NCI-H446 treated with DMSO at 0.1 percent for 48 hours (cell line): Measurements from ENCODE around the gene MIOS.
"Not testable (repeated sequence)": the region's sequence is repeated elsewhere in the genome, so short reads cannot be mapped to it uniquely, and the experiment has no call there.

ENCODE experiments used
- DNase-seq: peaks from one replicate; lab custom pipeline; 2025; lab: John Stamatoyannopoulos, UW

MIOS gene

DNA sequence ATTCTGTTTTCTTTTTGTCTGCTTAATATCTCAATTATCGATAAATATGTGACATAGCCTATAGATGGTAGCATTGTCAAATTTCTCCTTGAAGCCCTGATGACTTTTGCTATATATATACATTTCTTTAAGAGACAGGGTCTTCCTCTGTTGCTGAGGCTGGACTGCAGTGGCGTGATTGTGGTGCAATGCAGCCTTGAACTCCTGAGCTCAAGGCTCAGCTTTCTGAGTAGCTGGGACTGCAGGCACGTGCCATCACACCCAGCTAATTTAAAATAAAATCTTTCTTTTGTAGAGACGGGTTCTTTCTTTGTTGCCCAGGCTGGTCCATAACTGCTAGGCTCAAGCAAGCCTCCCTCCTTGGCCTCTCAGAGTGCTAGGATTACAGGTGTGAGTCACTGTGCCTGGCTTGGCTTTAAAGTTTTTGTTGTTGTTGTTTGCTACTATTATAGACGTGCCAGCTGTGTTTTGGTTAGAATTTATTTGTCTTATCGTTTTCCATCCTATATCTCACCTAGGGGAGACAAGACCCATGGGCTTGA lies 80.9 kb downstream of the MIOS start:
- DNase-seq, result no peak

- DNase-seq, result no peak
Observed at GRCh38 chr7:7650682-7651206, 84.1 kb downstream of the MIOS start.

DNA sequence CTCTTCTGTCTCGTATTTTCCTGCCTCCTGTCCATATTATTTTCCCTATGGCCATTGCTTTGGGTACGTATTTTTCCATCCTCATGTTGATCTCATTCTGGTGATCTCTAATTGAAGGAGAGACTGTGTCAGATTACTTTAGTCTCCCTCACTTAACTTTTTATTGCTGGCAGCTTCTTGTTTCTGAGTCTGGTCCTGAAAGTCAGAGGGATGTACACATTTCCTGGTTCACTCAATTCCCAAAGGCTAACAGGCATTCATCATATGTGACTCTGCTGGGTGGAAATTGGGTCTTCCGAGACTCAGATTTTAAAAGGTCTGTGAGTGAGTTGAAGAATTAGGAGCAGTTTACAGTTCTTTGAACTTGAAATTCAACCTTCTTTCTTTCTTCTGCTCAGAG lies 84.8 kb downstream of the MIOS start:
- DNase-seq, result no peak

GRCh38 chr7:7652798-7653540 lies 86.3 kb downstream of the MIOS start:
- DNase-seq, result no peak

DNA sequence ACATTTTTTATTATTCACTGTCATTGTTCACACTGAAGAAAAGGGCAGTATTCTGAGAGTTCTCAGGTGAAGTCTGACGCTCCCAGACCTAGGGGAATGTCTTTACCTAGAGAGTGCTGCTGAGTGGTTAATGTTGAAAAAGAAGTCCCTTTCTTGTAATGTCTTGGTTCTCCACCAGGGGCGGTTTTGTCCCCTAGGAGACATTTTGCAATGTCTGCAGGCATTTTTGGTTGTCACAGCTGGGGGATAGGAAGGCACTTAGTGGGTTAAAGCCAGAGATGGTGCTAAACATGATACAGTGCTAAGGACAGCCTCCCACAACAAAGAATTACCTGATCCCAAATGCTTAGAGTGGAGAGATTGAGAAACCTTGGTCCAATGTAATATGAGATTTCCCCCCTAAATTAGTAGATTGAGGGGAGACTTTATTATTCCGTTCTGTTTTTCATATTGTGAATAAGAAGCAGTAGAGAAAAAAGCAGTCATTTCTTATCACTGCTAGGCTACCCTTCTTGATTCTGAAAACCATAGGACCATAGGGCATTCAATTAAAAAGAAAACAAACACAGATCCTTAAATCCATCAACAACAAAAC lies 87.0 kb downstream of the MIOS start:
- no peak for DNase-seq

DNA sequence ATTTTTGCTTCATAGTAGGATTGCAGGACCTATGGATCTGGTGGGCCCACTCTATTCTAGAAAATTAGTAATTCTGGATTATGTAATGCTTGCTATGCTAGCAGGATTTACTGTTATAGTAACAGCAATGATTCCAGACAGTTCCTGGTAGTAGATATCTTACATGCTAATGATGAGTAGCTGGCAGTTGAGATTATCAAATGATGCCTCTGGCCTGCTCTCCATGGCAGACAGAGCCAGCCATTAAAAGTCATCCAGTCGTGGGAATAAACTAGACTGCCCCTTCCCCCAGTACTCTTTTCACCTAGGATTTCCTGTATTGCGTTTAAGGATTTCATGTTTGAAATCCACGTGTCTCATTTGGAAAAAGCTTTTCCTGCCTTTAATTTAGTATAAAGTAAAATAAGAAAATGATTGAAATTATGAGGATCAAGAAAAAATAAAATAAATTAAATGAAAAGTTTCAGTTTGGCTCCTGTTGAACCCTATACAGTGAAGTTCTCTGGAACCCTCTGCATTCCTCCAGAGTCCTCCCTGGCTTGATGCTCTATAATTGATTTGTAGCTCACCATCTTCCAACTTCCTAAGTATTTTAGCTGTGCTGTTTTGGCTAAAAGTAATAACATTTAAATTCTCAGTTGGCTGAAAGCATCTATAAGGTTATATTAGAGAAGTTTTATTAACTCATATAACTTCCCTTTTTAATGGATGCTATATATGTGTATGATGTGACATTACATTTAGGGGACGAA lies 88.5 kb downstream of the MIOS start:
- DNase-seq, result no peak

GRCh38 chr7:7656459-7656858 lies 89.8 kb downstream of the MIOS start:
- not testable (repeated sequence) for DNase-seq
